Islet of Langerhans (tissue), 1 donor: ENCODE data around the gene TLE4.
"Not testable (repeated sequence)": the region's sequence is repeated elsewhere in the genome, so short reads cannot be mapped to it uniquely, and the experiment has no call there.

Experiments used
- FAIRE-seq: peaks from one replicate; lab custom pipeline; 2011; peaks lifted over from hg19 to GRCh38; lab: Jason Lieb, UNC

Gene TLE4

DNA sequence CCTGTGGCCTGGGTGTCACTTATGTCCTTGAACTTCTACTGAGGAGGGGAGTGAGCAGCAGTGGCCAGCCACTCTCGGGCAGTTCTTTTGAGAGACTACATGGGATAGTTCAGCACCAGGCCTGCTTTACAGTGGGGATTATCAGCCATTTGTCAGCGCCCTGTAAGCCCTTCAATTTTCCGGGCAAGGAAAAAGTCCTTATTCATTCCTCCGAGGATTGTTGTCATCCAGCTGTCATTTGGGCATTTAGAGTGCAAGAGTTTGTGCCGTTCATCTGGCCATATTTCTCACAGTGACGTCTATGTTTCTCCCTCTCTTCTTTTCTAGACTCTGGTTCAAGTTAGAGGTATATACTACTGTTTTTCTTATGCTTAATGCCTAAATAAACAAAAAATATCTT is 172.8 kb downstream of the TLE4 start:
- FAIRE-seq: no peak

DNA sequence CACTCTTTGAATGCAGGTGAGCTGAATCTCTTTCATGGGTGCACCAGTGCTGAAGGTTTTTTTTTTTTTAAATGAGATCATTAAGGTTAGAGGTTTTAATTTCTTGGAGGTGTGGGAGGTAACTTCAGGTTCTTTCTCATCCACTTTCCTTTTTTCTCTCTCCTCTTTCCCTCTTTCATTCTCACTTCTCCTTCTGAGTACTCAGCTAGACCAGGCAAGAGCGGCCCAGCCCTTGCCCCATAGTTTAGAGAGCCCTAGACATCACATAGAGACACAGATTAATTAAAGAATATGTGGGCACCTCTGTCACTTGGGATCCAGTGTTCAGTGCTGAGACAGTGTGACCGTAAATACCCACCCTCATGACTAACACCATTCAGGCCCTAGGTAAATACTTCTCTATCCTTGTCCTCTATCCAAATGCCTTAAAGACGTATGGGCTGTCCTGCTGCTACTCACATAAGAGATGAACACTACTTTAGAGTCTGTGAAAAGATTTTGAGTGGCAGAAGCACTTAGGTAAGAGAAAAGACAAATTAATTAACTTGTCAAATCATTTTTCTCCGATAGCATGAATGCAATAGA is 174.1 kb downstream of the TLE4 start:
- no peak for FAIRE-seq

- not testable (repeated sequence) for FAIRE-seq
These were observed 180.2 kb downstream of the TLE4 start for GRCh38 chr9:79751895-79752466.

DNA sequence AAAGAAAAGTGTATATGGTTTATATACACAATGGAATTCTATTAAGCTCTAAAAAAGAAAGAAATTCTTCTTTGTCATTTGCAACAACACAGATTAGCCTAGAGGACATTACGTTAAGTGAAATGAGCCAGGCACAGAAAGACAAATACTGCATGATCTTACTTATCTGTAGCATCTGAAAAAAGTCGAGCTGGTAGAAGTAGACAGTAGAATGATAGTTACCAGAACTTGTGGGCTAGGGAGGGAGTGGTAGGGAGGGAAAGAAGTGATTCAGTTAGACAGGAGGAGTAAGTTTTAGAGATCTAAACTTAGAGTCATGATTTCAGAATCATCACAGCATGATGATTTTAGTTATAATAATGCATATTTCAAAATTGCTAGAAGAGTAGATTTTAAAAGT is 184.6 kb downstream of the TLE4 start:
- no peak for FAIRE-seq

GRCh38 chr9:79757074-79757473 is 185.3 kb downstream of the TLE4 start:
- no peak for FAIRE-seq

DNA sequence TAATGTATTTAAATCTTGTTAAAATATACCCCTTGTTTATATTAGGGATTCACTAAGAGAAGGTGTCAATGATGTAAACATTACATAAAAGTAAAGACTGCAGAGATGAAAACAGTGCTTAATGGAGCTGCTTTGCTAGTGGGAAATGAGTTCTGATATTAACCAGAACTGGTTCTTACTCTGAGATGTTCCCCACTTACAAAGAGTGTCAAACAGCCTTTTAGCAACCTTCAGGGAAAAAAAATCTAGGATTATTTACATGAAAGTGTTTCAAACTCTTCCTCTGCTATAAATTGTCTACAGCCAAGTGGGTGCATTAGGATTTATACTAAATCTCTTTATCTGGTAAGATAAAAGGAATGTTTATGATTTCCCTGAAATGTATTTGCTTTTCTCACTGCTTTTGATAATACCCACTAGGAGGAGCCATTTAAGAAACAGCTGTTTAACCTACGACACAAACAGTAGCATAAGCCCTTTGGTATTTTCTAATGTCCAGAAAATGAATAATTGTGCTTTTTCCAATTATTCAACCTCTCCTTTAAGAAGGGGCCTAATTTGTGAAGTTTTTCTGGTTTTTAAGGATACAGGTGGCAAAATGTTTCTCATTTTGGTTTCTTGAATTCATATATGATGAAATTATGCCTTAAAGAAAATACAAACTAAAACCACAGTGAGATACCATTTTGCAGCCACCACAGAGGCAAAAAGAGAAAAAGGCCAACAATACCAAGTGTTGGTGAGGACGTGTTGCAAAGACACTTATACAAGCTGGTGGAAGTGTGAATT is 186.3 kb downstream of the TLE4 start:
- FAIRE-seq: no peak

- no peak for FAIRE-seq
These were observed 187.7 kb downstream of the TLE4 start for GRCh38 chr9:79759460-79759859.

- no peak for FAIRE-seq
These were observed 190.3 kb downstream of the TLE4 start for GRCh38 chr9:79762070-79762469.

GRCh38 chr9:79763671-79764285 is 192.0 kb downstream of the TLE4 start:
- FAIRE-seq: no peak

DNA sequence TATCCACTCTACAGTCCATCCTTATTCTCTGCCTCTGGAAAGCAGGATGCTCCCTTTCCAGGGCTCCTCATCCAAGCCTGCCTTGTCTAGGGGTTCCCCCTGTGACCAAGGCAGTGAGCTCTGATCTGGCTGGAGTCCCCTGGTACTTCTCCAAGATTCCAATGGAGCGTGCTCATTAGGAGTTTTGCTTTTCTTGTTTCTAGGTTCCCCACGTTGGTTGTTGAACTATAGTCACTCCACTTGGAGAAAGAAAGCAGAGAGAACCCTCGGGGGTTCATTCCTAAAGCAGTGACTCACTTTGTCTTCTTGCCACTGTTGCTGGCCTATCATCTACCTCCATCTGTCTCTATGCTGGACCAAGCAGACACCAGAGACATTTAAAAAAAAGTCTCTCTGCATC is 192.6 kb downstream of the TLE4 start:
- FAIRE-seq: no peak

GRCh38 chr9:79765466-79765865 is 193.7 kb downstream of the TLE4 start:
- FAIRE-seq: no peak

GRCh38 chr9:79766091-79766490 is 194.3 kb downstream of the TLE4 start:
- FAIRE-seq: no peak

DNA sequence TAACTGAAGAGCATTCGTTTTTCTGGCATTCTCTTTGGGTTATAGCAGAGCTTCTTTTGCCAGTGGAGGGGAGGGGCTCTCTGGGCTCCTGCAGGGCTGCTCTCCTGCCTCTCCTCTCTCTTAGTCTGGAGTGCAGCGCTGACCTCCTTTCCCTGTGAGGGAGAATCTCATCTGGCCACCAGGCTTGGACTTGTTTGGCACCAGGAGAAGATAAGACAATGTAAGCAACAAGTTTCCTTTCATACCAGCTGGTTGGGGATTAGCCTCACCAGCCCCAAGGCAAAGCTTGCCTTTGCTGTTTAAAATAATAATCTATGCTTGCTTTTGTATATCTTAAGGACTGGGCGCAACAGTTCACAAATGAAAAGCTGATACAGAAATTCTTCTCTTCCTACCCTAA is 196.4 kb downstream of the TLE4 start:
- FAIRE-seq: no peak

DNA sequence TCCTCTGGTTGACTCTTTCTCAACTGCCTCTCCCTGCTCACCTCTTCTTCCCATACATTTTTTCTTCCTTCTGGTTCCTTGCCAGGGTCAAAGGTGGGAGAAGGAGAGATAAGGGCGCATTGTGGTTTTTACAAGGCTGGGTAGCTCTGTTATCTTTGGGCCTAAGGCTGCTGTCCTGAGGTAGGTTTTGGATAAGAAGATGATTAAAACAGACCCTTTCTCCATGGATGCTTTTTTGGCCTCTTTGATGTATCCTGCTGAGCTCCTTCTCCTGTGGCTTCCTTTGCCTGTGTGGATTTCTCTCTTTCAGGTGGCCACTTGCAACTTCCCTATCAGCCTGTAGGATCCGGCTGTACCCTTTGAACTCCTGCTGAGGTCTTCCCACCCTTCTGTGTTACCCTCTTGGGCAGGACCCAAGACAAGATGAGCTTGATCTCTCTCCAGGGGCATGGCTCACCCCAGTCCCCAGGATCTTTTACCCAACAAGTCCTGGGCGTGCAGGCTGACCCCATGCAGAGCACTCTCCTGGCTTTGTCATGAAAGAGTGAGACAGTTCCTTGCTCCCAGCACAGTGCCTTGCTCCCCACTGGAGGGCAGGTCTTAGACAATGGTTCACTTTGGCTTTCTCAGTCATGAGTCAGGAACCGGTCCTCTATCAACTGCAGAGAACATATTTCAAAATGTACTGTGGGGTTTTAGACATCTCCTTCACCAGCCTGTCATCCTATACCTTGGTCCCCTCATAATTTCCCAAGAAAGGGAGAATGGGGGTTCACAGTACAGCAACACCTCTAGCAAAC is 197.9 kb downstream of the TLE4 start:
- no peak for FAIRE-seq

DNA sequence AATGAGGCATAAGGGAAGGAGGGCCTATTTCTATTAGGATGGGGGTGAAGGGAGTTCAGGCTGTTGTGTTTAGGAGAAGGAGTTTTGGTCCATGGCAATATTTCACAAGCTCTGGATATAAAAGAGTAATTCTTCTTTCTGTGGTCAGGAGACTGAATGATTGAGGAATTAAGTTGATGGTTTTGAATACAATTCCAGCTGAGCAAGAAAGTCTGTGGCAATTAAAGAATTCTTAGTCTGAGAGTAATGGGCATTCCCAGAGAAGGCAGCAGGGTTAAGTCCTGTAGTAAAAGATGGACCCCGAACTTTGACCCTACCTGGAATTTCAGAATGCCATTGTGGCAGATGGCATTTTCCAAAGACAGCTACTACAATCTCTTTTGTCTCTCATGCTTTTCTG is 202.6 kb downstream of the TLE4 start:
- no peak for FAIRE-seq
